Esophagus squamous epithelium (tissue), 5 donors: ENCODE data around the gene INTS15. TPM values are rescaled to one million over a fixed set of nuclear protein-coding genes. Genes with fewer than 3 reads are reported as not detected.
"Not testable (repeated sequence)": the region's sequence is repeated elsewhere in the genome, so short reads cannot be mapped to it uniquely, and the experiment has no call there.

ENCODE experiments used
- DNase-seq: peaks from one replicate; lab custom pipeline; 2025; lab: John Stamatoyannopoulos, UW
- H3K27ac ChIP-seq, 4 donors: fragments of 200-600 bp; sonication (generic); one replicate each; pipeline ENCODE4 v1.5.1; 2016 to 2019; ENCODE audit warnings: mild to moderate bottlenecking in 1 of 4
- H3K27me3 ChIP-seq, 4 donors: fragments of 200-600 bp; sonication (generic); 1 replicate in 3 of 4; 2 replicates in 1 of 4; pipeline versions ENCODE4 v1.5.1 to v1.6.0; 2017 to 2021; ENCODE audit warnings: antibody characterized with exemption in 1 of 4
- H3K36me3 ChIP-seq, 3 donors: fragments of 200-600 bp; sonication (generic); one replicate each; pipeline ENCODE4 v1.5.1; 2016 to 2019
- H3K4me1 ChIP-seq, 3 donors: fragments of 200-600 bp; sonication (generic); one replicate each; pipeline ENCODE4 v1.5.1; 2017 to 2019
- H3K4me3 ChIP-seq, 4 donors: fragments of 200-600 bp; sonication (generic); 1 replicate in 3 of 4; 2 replicates in 1 of 4; pipeline ENCODE4 v1.5.1; 2016 to 2019; ENCODE audit warnings: mild to moderate bottlenecking in 2 of 4, moderate library complexity in 1 of 4
- H3K9me3 ChIP-seq, 3 donors: fragments of 200-600 bp; sonication (generic); one replicate each; pipeline ENCODE4 v1.5.1; 2016 to 2019
- POLR2A ChIP-seq, 4 donors: fragments of 450-650 bp; IDR thresholded peaks; one replicate each; pipeline ENCODE4 v1.6.1; 2017; ENCODE audit warnings: antibody characterized with exemption in 4 of 4, mild to moderate bottlenecking in 4 of 4, moderate library complexity in 3 of 4
- WGBS, 2 donors: methylation state at CpG; one replicate each; pipeline ENCODE4 v1.1.5; 2018; 5-methylcytosine and 5-hydroxymethylcytosine counted together
- intact Hi-C: fragments of 100-400 bp; cut with DNase I; formaldehyde crosslinking; loops from one replicate; pipeline ENCODE4 v1.15.0; 2022
- total RNA-seq, 4 donors: library from RNA; depleted of rRNA; stranded (reverse); fragments of >200 nt; gene quantifications; one replicate each; pipeline ENCODE4 v1.1.0, GENCODE V29; 2016
- TF ChIP-seq, protein P1 (sequence below), 6 experiments: fragments of 450-650 bp in 4 of 6; fragments of 200-600 bp in 2 of 6; sonication (generic) in 2 of 6; IDR thresholded peaks; one replicate each; pipeline ENCODE4 v1.5.1; 2016 to 2019; ENCODE audit warnings: antibody characterized with exemption in 6 of 6, mild to moderate bottlenecking in 4 of 6, moderate library complexity in 4 of 6
- donor health status: DM: yes; HTN: yes; CAD: no.

The INTS15 gene
- total RNA-seq, 4 donors from 2014 or later, result 9.2 to 21.9 (median 14.8) TPM

DNA sequence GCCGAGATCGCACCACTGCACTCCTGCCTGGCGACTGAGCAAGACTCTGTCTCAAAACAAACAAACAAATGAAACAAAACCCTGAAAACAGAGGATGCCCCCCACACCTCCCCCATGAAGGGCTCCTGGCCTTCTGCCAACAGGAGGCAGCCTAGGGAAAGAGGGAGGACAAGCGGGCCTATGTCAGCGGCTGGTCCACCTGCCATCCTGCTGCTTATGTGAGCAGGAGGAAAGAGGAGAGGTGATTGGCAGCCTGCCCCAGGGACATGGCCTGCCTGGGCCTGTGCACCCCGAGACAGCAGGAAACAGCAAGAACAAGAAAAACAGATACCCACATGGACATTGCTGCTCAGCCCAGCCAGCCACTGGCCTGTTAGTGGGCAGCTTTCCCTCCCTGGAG lies 38.2 kb downstream of the INTS15 start:
- Histone ChIP-seq H3K4me1 (peaks cover 6 to 46% (median 14%) of the 10 kb centered on the region in 3 donors), H3K27ac (peak overlapping the region; percentile 38 to 78 (median 74)), H3K4me3 (no peak overlapping the region), H3K9me3 (no peaks in the 10 kb centered on the region), H3K36me3 (peaks cover 0 to 10% (median 0%) of the 10 kb centered on the region in 3 donors), H3K27me3 (no peaks in the 10 kb centered on the region)
- no peak for DNase-seq
- 33 to 62% methylated on average over 1 to 6 of the region's 6 CpGs for WGBS, 2 donors
- intact Hi-C loops, result no loop called here
- TF ChIP-seq, protein P1, sequence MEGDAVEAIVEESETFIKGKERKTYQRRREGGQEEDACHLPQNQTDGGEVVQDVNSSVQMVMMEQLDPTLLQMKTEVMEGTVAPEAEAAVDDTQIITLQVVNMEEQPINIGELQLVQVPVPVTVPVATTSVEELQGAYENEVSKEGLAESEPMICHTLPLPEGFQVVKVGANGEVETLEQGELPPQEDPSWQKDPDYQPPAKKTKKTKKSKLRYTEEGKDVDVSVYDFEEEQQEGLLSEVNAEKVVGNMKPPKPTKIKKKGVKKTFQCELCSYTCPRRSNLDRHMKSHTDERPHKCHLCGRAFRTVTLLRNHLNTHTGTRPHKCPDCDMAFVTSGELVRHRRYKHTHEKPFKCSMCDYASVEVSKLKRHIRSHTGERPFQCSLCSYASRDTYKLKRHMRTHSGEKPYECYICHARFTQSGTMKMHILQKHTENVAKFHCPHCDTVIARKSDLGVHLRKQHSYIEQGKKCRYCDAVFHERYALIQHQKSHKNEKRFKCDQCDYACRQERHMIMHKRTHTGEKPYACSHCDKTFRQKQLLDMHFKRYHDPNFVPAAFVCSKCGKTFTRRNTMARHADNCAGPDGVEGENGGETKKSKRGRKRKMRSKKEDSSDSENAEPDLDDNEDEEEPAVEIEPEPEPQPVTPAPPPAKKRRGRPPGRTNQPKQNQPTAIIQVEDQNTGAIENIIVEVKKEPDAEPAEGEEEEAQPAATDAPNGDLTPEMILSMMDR (IDR thresholded peaks at IDR 0.05), result no peak
- TF ChIP-seq POLR2A (IDR thresholded peaks at IDR 0.05), result no peak

DNA sequence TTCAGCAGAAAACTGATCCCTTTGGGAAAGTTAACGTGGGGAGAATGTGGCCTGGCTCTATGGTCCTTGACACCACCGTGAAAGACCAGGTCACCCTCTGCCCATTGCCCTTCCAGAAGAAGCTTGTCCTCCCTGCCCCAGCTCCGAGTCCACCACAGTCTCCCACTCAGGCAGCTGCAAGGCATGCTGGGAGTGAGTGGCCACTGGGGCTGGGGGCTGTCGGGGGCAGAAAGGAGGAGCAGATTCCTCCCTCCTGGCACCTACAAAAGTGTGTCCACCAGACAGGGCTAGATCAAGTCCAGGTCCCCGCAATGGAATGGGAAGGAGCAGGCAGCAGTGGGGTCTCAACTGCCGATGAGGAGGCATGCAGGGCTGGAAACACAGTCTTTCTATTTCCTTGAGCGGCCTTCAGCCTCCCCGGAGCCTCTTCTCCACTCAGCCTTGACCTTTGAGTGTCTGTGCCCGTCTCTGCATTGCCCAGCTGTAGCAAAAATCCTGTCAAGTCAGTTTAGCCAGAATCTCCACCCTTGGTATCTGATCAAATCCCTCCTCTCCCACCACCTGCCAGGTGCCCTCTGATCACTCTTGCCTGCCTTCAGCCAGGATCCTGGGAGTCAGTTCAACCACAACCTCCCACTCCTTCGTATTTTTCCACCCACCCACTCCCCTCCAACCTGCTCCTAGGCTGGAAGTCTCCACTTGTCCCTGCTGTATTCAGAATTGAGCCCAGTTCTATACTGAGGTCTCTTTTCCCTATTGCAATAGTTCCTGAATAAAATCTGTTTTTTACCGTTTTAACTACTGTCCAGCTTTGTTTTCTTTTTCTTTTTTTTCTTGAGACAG lies 40.4 kb downstream of the INTS15 start:
- TF ChIP-seq, protein P1 (IDR thresholded peaks at IDR 0.05), result no peak
- TF ChIP-seq POLR2A (IDR thresholded peaks at IDR 0.05), result no peak
- no peaks in the 10 kb centered on the region for H3K36me3 ChIP-seq
- H3K9me3 ChIP-seq, result no peaks in the 10 kb centered on the region
- intact Hi-C loops, result no loop called here
- peaks cover 8 to 41% (median 14%) of the 10 kb centered on the region in 3 donors for H3K4me1 ChIP-seq
- no peak for DNase-seq
- WGBS, 2 donors, result 53 to 56% methylated on average over 7 to 11 of the region's 11 CpGs
- H3K27ac ChIP-seq, result peak overlapping the region in 3 of 4 donors; percentile 16 to 32 (median 19)
- H3K4me3 ChIP-seq, result no peak overlapping the region
- H3K27me3 ChIP-seq, result no peaks in the 10 kb centered on the region

DNA sequence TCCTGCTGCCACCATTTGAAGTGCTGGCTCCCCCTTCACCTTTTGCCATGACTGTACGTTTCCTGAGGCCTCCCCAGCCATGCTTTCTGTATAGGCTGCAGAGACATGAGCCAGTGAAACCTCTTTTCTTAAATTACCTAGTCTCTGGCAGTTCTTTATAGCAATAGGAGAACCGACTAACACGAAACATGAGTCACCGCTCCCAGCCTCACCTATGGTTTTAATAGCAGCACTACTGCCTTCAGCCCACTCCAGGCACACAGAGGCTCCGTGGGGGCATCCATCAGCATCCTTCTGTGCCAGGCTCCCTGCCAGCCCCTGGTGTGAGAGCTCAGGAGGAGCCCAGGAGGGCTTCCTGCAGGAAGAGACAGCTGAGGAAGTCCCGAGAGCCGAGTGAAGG lies 41.8 kb downstream of the INTS15 start:
- DNase-seq, result no peak
- peaks cover 16 to 53% (median 19%) of the 10 kb centered on the region in 3 donors for H3K4me1 ChIP-seq
- peak overlapping the region in 3 of 4 donors; percentile 16 to 60 (median 32) for H3K27ac ChIP-seq
- intact Hi-C loops, result no loop called here
- WGBS, 2 donors, result 57 to 75% methylated on average over 1 to 7 of the region's 7 CpGs
- TF ChIP-seq POLR2A (IDR thresholded peaks at IDR 0.05), result no peak
- TF ChIP-seq, protein P1 (IDR thresholded peaks at IDR 0.05), result no peak
- H3K9me3 ChIP-seq, result no peaks in the 10 kb centered on the region
- H3K27me3 ChIP-seq, result no peaks in the 10 kb centered on the region
- no peak overlapping the region for H3K4me3 ChIP-seq
- H3K36me3 ChIP-seq, result no peaks in the 10 kb centered on the region

DNA sequence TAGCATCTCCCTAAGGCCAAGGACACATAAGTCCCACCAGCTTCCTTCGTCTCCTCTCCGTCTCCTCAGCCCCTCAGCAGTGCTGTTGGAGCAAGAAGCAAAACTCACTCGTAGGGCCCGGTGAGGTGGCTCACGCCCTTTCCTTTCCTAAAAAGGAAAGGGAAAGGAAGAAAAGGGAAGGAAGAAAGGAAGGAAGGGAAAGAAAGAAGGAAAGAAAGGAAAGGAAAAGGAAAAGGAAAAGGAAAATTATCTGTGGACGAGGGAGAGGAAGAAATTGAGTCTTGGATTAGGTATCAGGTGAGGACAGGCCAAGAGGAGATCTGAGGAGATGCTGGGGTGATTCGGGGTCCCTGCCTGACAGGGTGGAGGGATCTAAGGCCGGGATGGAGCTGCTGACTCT lies 44.2 kb downstream of the INTS15 start:
- no peak overlapping the region for H3K4me3 ChIP-seq
- no peak for DNase-seq
- no peaks in the 10 kb centered on the region for H3K27me3 ChIP-seq
- H3K36me3 ChIP-seq, result peaks cover 0 to 3% (median 0%) of the 10 kb centered on the region in 3 donors
- intact Hi-C loops, result no loop called here
- TF ChIP-seq, protein P1 (IDR thresholded peaks at IDR 0.05), result no peak
- no peak for TF ChIP-seq POLR2A (IDR thresholded peaks at IDR 0.05)
- peaks cover 22 to 57% (median 27%) of the 10 kb centered on the region in 3 donors for H3K4me1 ChIP-seq
- H3K27ac ChIP-seq, result no peak overlapping the region
- 66 to 69% methylated on average over 6 to 8 of the region's 8 CpGs for WGBS, 2 donors
- H3K9me3 ChIP-seq, result no peaks in the 10 kb centered on the region

GRCh38 chr7:6634971-6635370 lies 45.1 kb downstream of the INTS15 start:
- peaks cover 20 to 62% (median 34%) of the 10 kb centered on the region in 3 donors for H3K4me1 ChIP-seq
- H3K9me3 ChIP-seq, DNase-seq, H3K27me3 ChIP-seq, intact Hi-C loops, H3K4me3 ChIP-seq: not testable (repeated sequence)
- H3K36me3 ChIP-seq, result peaks cover 0 to 12% (median 0%) of the 10 kb centered on the region in 3 donors
- peak overlapping the region in 1 of 4 donors; percentile 14 for H3K27ac ChIP-seq
- WGBS, 2 donors, result 73 to 74% methylated on average over 3 to 5 of the region's 5 CpGs
